A549 (cell line): ENCODE data around the gene SNAPC5. TPM values are rescaled to one million over a fixed set of nuclear protein-coding genes. Genes with fewer than 3 reads are reported as not detected.

Experiments
- ATAC-seq, 2 experiments: fragments of 200-7000 bp in 1 of 2; fragments of >200 bp in 1 of 2; cut with Nextera tagmentation in 1 of 2; cut with Tn5 transposase in 1 of 2; 3 replicates each; pipeline versions ENCODE4 v1.8.0 to v1.9.1; 2018 to 2020; ENCODE audit warnings: mild to moderate bottlenecking in 1 of 2, moderate library complexity in 1 of 2
- CTCF ChIA-PET: fragments of 300-600 bp; sonication (Branson Sonifier 250); formaldehyde crosslinking; extraction: SDS; loops from one replicate; lab custom pipeline; 2021; ENCODE audit warnings: antibody characterized with exemption, inconsistent platforms; lab: Yijun Ruan, JAX
- POLR2A ChIA-PET: fragments of 350-600 bp; formaldehyde crosslinking; extraction: SDS; loops from one replicate; lab custom pipeline; 2021; ENCODE audit warnings: antibody characterized with exemption, inconsistent platforms; lab: Yijun Ruan, JAX
- DNase-seq, 2 experiments: peaks; one replicate each; pipeline versions ENCODE4 v3.0.0 to v3.0.0-alpha.2; 2011 to 2016; ENCODE audit warnings: low read depth in 1 of 2, low spot score in 1 of 2
- FAIRE-seq: peaks from 2 replicates; lab custom pipeline; 2011; peaks lifted over from hg19 to GRCh38; lab: Jason Lieb, UNC
- H3K27ac ChIP-seq, 2 experiments: fragments of >200 bp; sonication (Bioruptor Twin); formaldehyde crosslinking; 3 replicates each; pipeline ENCODE4 v1.5.1; 2016 to 2017
- H3K4me1 ChIP-seq: fragments of >200 bp; sonication (Bioruptor Twin); formaldehyde crosslinking; 3 replicates; pipeline ENCODE4 v1.6.1; 2016
- H3K4me2 ChIP-seq: fragments of >200 bp; sonication (Bioruptor Twin); formaldehyde crosslinking; 3 replicates; pipeline ENCODE4 v1.6.1; 2016
- H3K4me3 ChIP-seq: fragments of >200 bp; sonication (Bioruptor Twin); formaldehyde crosslinking; 3 replicates; pipeline ENCODE4 v1.5.1; 2016
- H3K9me3 ChIP-seq: fragments of >200 bp; sonication (Bioruptor Twin); formaldehyde crosslinking; 3 replicates; pipeline ENCODE4 v1.6.1; 2016
- ATOH8 ChIP-seq: fragments of 250-450 bp; sonication (Bioruptor Pico); IDR thresholded peaks from 2 replicates; pipeline ENCODE4 v1.5.0; 2020; ENCODE audit warnings: low read depth, mild to moderate bottlenecking, moderate library complexity
- CEBPB ChIP-seq, 2 experiments: fragments of >200 bp in 1 of 2; sonication (Bioruptor Twin) in 1 of 2; formaldehyde crosslinking in 1 of 2; IDR thresholded peaks; 2 replicates each; pipeline ENCODE4 v1.6.1; 2012 to 2016
- CHD2 ChIP-seq: fragments of 150-350 bp; IDR thresholded peaks from 2 replicates; pipeline ENCODE4 v1.6.1; 2014; ENCODE audit warnings: low read length; ENCODE audit not compliant: partially characterized antibody
- E2F6 ChIP-seq: IDR thresholded peaks from 2 replicates; pipeline ENCODE4 v1.6.1; 2012; ENCODE audit warnings: low read depth, borderline replicate concordance
- EHF ChIP-seq: fragments of 250-450 bp; sonication (Bioruptor Pico); IDR thresholded peaks from 2 replicates; pipeline ENCODE4 v1.5.0; 2020; ENCODE audit warnings: mild to moderate bottlenecking
- EHMT2 ChIP-seq: fragments of 200-600 bp; sonication (generic); IDR thresholded peaks from 2 replicates; pipeline ENCODE4 v1.6.1; 2016; ENCODE audit warnings: antibody characterized with exemption, low read depth, mild to moderate bottlenecking, moderate library complexity
- FOSL2 ChIP-seq, 2 experiments: fragments of 450-650 bp in 1 of 2; fragments of >200 bp in 1 of 2; sonication (Bioruptor Twin) in 1 of 2; formaldehyde crosslinking; IDR thresholded peaks; 2 replicates each; pipeline versions ENCODE4 v1.5.0 to v1.6.1; 2016 to 2020; ENCODE audit warnings: mild to moderate bottlenecking in 1 of 2, moderate library complexity in 1 of 2
- HMGXB4 ChIP-seq: fragments of 250-450 bp; sonication (Bioruptor Pico); IDR thresholded peaks from 2 replicates; pipeline ENCODE4 v1.5.0; 2021; ENCODE audit warnings: mild to moderate bottlenecking, moderate library complexity, borderline replicate concordance
- HOXB13 ChIP-seq: fragments of 250-450 bp; sonication (Bioruptor Pico); IDR thresholded peaks from 2 replicates; pipeline ENCODE4 v1.5.0; 2020; ENCODE audit warnings: low read depth, mild to moderate bottlenecking, moderate library complexity
- KDM5A ChIP-seq: fragments of 200-600 bp; sonication (generic); IDR thresholded peaks from 2 replicates; pipeline ENCODE4 v1.6.1; 2016; ENCODE audit warnings: antibody characterized with exemption, mild to moderate bottlenecking
- MAFK ChIP-seq: fragments of 450-650 bp; IDR thresholded peaks from 2 replicates; pipeline ENCODE4 v1.6.1; 2014; ENCODE audit not compliant: partially characterized antibody
- PHF8 ChIP-seq: fragments of 200-600 bp; sonication (generic); IDR thresholded peaks from 2 replicates; pipeline ENCODE4 v1.6.1; 2016; ENCODE audit warnings: low read depth, mild to moderate bottlenecking, antibody characterized with exemption, moderate library complexity, borderline replicate concordance
- RCOR1 ChIP-seq: fragments of 150-350 bp; IDR thresholded peaks from 2 replicates; pipeline ENCODE4 v1.6.1; 2014; ENCODE audit warnings: antibody characterized with exemption, low read length, low read depth
- RFX5 ChIP-seq: fragments of 450-650 bp; IDR thresholded peaks from 2 replicates; pipeline ENCODE4 v1.7.1; 2014; ENCODE audit warnings: antibody characterized with exemption, mild to moderate bottlenecking, moderate library complexity
- RNF2 ChIP-seq: fragments of 200-600 bp; sonication (generic); IDR thresholded peaks from 2 replicates; pipeline ENCODE4 v1.6.1; 2016; ENCODE audit warnings: low read depth, mild to moderate bottlenecking, antibody characterized with exemption, moderate library complexity, borderline replicate concordance
- SMC3 ChIP-seq: fragments of >200 bp; sonication (Bioruptor Twin); formaldehyde crosslinking; IDR thresholded peaks from 3 replicates; pipeline ENCODE4 v1.6.1; 2018; ENCODE audit warnings: inconsistent platforms
- USF2 ChIP-seq: fragments of 450-650 bp; IDR thresholded peaks from 2 replicates; pipeline ENCODE4 v1.6.1; 2014; ENCODE audit warnings: antibody characterized with exemption
- ZC3H11A ChIP-seq: fragments of 450-650 bp; IDR thresholded peaks from 2 replicates; pipeline ENCODE4 v1.6.1; 2014; ENCODE audit warnings: antibody characterized with exemption, mild to moderate bottlenecking
- ZFP36 ChIP-seq: fragments of 450-650 bp; IDR thresholded peaks from 2 replicates; pipeline ENCODE4 v1.6.1; 2014; ENCODE audit warnings: borderline replicate concordance; ENCODE audit not compliant: partially characterized antibody
- ZSCAN20 ChIP-seq: fragments of 250-450 bp; sonication (Bioruptor Pico); IDR thresholded peaks from 2 replicates; pipeline ENCODE4 v1.8.0; 2022; ENCODE audit warnings: mild to moderate bottlenecking, moderate library complexity
- WGBS: methylation state at CpG from one replicate; pipeline ENCODE4 v1.1.6; 2017; ENCODE audit errors: missing lambda C conversion rate; 5-methylcytosine and 5-hydroxymethylcytosine counted together
- polyA plus RNA-seq, 4 experiments: library from polyadenylated mRNA; depleted of rRNA in 3 of 4; stranded (reverse); fragments of >200 nt; fragmentation: RNase III in 1 of 4; extraction: RNeasy Plus Mini Kit Qiagen cat#74134 plus additional on column Dnase treatment in 1 of 4; gene quantifications; 2 replicates in 3 of 4; 3 replicates in 1 of 4; pipeline ENCODE4 v1.2.3, GENCODE V29; 2011 to 2017

SNAPC5 gene
- polyA plus RNA-seq, 2 of the 4 experiments (the other 2 are of a cell fraction): 80.9 to 84.9 TPM

- POLR2A ChIA-PET: no interaction called here
These were observed 27.3 kb upstream of the SNAPC5 start for GRCh38 chr15:66524838-66525237.

GRCh38 chr15:66523926-66524325, 26.4 kb upstream of the SNAPC5 start:
- no peaks in the 10 kb centered on the region for H3K9me3 ChIP-seq
- FAIRE-seq: peak; percentile 90
- no peak overlapping the region for H3K4me3 ChIP-seq
- CTCF ChIA-PET: interaction anchor here (0.6 to 1.6 kb wide), 5 partner anchors 9 to 139 kb away, joined by 3 to 6 read pairs (median 3); no protein-coding TSS in a partner anchor
- no peak overlapping the region for H3K27ac ChIP-seq
- ATAC-seq: no peak
- POLR2A ChIA-PET: no interaction called here
- DNase-seq: no peak
- H3K4me1 ChIP-seq: no peaks in the 10 kb centered on the region
- TF ChIP-seq ZSCAN20 (CRISPR knock-in tag): no peak
- no peak for TF ChIP-seq ATOH8 (CRISPR knock-in tag)
- no peak for TF ChIP-seq SMC3
- TF ChIP-seq ZC3H11A: no peak
- TF ChIP-seq KDM5A: no peak
- TF ChIP-seq PHF8: no peak
- no peak for TF ChIP-seq CEBPB (IDR thresholded peaks at IDR 0.05)
- no peak for TF ChIP-seq E2F6
- TF ChIP-seq MAFK: no peak
- no peak for TF ChIP-seq RNF2
- no peak overlapping the region for H3K4me2 ChIP-seq
- 86% methylated on average over 3 of the region's 3 CpGs for WGBS

More at GRCh38 chr15:66524838-66525237, 27.3 kb upstream of the SNAPC5 start:
- Histone ChIP-seq H3K27ac (no peak overlapping the region), H3K4me3 (no peak overlapping the region), H3K4me1 (no peaks in the 10 kb centered on the region), H3K9me3 (no peaks in the 10 kb centered on the region), H3K4me2 (no peak overlapping the region)
- no peak for FAIRE-seq
- no peak for DNase-seq
- CTCF ChIA-PET: interaction anchor here (0.6 to 1.6 kb wide), 4 partner anchors 10 to 83 kb away, joined by 3 to 6 read pairs (median 4); no protein-coding TSS in a partner anchor
- no peak for ATAC-seq
- 93% methylated on average over 4 of the region's 4 CpGs for WGBS
- TF ChIP-seq ZC3H11A: no peak
- no peak for TF ChIP-seq EHMT2
- TF ChIP-seq RCOR1: no peak
- TF ChIP-seq HOXB13: no peak
- TF ChIP-seq EHF (CRISPR knock-in tag): no peak
- no peak for TF ChIP-seq USF2
- TF ChIP-seq HMGXB4: no peak
- no peak for TF ChIP-seq CHD2
- TF ChIP-seq RFX5: no peak

- no peak; a peak in 2 of 6 replicates for ATAC-seq
- no peak overlapping the region for H3K27ac ChIP-seq
- ChIA-PET CTCF (interaction anchor here (0.5 to 2.9 kb wide), 8 partner anchors 8 to 179 kb away, joined by 3 to 20 read pairs (median 3); partner anchors contain the start of genes RPL4, SNAPC5 and ZWILCH), POLR2A (no interaction called here)
- H3K4me1 ChIP-seq: no peaks in the 10 kb centered on the region
- no peak overlapping the region for H3K4me2 ChIP-seq
- no peak overlapping the region for H3K4me3 ChIP-seq
- 96% methylated on average over 2 of the region's 2 CpGs for WGBS
- TF ChIP-seq ZFP36 (no peak), FOSL2 (IDR thresholded peaks at IDR 0.05) (no peak), FOSL2 (CRISPR knock-in tag; IDR thresholded peaks at IDR 0.05) (no peak)
- no peak for DNase-seq
- FAIRE-seq: no peak
- H3K9me3 ChIP-seq: no peaks in the 10 kb centered on the region
These were observed 18.4 kb upstream of the SNAPC5 start for GRCh38 chr15:66515901-66516322.
